ENCODE data around the gene GPR3. TPM values are rescaled to one million over a fixed set of nuclear protein-coding genes. Genes with fewer than 3 reads are reported as not detected.

The GPR3 gene
- total and polyA plus RNA-seq, 2 of the 13 experiments (the other 11 are each of a cell fraction or from before 2014, with no cell fraction given), result 1.00 to 2.6 TPM

DNA sequence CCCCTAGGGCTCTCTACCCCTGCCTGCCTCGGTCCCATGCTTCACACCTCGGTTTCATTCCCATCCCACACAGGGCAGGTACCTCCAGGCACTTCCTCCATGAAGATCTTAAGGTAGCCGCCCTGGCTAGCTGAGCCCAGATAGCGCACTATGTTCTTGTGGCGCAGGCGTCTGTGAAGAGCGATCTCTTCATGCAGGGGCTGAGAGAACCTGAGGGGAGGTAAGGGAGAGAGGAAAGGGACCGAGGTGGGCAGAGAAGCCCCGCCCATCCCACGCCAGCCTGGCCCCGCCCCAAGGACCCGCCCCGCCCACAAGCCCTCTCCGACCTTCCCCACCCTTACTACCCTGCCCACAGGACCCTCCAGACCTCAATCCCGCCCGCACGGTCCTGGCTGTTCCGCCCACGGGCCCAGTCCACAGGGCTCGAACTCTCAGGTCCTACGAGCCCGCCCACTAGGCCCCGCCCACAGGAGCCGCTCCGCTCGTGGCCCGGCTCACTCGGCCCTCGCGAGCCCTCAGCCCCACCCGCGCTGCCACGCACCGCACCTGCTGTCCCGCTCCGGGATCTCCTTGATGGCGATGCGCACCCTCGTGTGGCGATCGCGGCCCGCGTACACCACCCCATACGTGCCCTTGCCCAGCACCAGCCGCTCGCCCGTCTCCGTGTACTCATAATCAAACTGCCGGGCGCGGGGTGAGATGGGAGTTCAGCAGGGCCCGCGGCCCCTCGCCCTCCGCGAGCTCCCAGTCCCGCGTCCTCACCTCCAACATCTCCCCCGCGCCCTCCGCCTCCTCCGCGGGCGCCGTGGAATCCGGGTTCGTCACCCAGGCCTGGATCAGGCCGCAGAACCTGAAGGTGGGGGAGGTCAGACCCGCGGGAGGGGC is 32.0 kb upstream of the GPR3 start:
- BruUV-seq (replicated peaks), result no TSS peak
- Histone ChIP-seq H3K4me2 (ENCODE audit: low read depth, low read length) (no peak overlapping the region), H2AFZ (ENCODE audit: low read length) (no peak overlapping the region), H4K20me1 (ENCODE audit: insufficient read depth, low read length) (no peaks in the 10 kb centered on the region), H3K4me3 (replicated peaks in 1 of 3; ENCODE audit: insufficient read depth in 1 of 3, low read depth in 2 of 3, low read length in 3 of 3) (no peak overlapping the region), H3K27me3 (ENCODE audit: control insufficient read depth in 1 of 2, insufficient read depth in 2 of 2, low read length in 2 of 2) (no peaks in the 10 kb centered on the region), H3K4me1 (ENCODE audit: insufficient read depth, low read length) (peaks cover 22% of the 10 kb centered on the region), H3K79me2 (ENCODE audit: insufficient read depth, low read length) (no peaks in the 10 kb centered on the region), H3K9me3 (ENCODE audit: low read length) (no peaks in the 10 kb centered on the region), H3K27ac (ENCODE audit: extremely low read length, insufficient read depth, low read length) (no peak overlapping the region), H3K36me3 (replicated peaks in 1 of 2; ENCODE audit: control insufficient read depth in 1 of 2, insufficient read depth in 2 of 2, low read length in 2 of 2) (0 out of 5 replicates have a peak, but pooled peaks cover 0 to 2% of the 10 kb centered on the region in 2 experiments), H3K9ac (ENCODE audit: insufficient read depth, low read depth, low read length) (no peak overlapping the region)
- in situ Hi-C loops (cut with HindIII; ENCODE audit: extremely low pct_ligation_motif_present, low pct_unique_long_range_greater_than_20kb), result no loop called here
- WGBS (ENCODE audit: low lambda C conversion rate), result 92% methylated on average over 62 of the region's 71 CpGs
- TF ChIP-seq ZNF780A (CRISPR knock-in tag; IDR thresholded peaks at IDR 0.05) (no peak), TSC22D2 (CRISPR knock-in tag; IDR thresholded peaks at IDR 0.05; ENCODE audit: borderline replicate concordance) (no peak), KMT2B (CRISPR knock-in tag; IDR thresholded peaks at IDR 0.05) (no peak), ZNF234 (CRISPR knock-in tag; conservative IDR thresholded peaks at IDR 0.05) (no peak)
- TF ChIP-seq, protein P1, sequence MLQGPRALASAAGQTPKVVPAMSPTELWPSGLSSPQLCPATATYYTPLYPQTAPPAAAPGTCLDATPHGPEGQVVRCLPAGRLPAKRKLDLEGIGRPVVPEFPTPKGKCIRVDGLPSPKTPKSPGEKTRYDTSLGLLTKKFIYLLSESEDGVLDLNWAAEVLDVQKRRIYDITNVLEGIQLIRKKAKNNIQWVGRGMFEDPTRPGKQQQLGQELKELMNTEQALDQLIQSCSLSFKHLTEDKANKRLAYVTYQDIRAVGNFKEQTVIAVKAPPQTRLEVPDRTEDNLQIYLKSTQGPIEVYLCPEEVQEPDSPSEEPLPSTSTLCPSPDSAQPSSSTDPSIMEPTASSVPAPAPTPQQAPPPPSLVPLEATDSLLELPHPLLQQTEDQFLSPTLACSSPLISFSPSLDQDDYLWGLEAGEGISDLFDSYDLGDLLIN (CRISPR knock-in tag; IDR thresholded peaks at IDR 0.05; ENCODE audit: borderline replicate concordance), result no peak
- TF ChIP-seq, protein P2, sequence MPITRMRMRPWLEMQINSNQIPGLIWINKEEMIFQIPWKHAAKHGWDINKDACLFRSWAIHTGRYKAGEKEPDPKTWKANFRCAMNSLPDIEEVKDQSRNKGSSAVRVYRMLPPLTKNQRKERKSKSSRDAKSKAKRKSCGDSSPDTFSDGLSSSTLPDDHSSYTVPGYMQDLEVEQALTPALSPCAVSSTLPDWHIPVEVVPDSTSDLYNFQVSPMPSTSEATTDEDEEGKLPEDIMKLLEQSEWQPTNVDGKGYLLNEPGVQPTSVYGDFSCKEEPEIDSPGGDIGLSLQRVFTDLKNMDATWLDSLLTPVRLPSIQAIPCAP (CRISPR knock-in tag; IDR thresholded peaks at IDR 0.05; ENCODE audit: low read depth), result no peak
- CTCF ChIA-PET (ENCODE audit: low intra/inter-chr PET ratio, low total read pairs), result no interaction called here
- intact Hi-C loops (cut with micrococcal nuclease; ENCODE audit: unreplicated experiment), result no loop called here
- POLR2A ChIA-PET, result no interaction called here
- ATAC-seq, result no peak
- no peak for FAIRE-seq
- no peak for DNase-seq (ENCODE audit: low spot score)
